ENCODE data around the gene TACC3.

DNA sequence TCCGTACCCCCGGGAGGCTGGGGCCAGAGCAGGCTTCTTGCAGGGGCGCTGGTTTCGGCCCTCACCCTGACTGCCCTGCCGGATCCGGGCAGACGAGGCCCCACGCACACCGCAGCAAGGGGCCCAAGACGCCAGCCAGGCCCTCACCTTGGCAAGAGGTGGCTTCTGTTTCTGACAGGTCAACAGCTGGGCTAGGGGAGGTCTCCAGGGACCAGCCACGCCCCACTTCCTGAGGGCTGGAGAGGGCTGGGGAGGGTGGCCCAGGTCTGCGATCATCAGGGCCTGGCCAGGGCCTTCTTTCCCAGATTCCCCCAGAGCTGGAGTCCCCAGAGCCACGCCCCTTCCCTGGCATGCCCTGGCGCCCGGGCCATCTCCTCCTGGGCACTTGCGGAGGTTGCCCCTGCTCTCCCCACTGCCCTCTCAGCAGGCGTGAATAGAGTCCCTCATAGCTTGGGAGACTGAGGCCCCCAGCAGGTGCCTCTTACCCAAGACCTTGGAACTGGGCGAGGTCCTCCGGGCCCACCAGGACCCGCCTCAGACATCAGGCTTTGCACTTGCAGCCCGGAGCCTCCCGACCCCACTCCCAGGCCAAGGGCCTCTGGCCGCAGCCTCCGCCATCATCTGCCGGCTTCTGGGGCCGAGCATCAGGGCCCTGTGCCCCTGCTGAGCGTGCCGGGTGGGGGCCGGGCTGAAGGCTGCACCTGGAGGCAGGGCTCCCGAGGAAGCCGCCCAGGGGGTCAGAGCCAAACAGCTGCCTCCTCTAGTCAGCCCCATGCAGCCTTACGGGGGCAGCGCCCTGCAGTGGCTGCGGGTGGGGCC lies 65.4 kb downstream of the TACC3 start:
- TF ChIP-seq CTCF (IDR thresholded peaks at IDR 0.05) (no peak), EP300 (IDR thresholded peaks at IDR 0.05) (no peak)
